Esophagus squamous epithelium (tissue), 4 donors: ENCODE results near the gene RPH3AL.

Source experiments
- CTCF ChIP-seq, 6 experiments: fragments of 450-650 bp in 4 of 6; fragments of 200-600 bp in 2 of 6; sonication (generic) in 2 of 6; IDR thresholded peaks; one replicate each; pipeline ENCODE4 v1.5.1; 2016 to 2019; ENCODE audit warnings: antibody characterized with exemption in 6 of 6, mild to moderate bottlenecking in 4 of 6, moderate library complexity in 4 of 6
- POLR2A ChIP-seq, 4 donors: fragments of 450-650 bp; IDR thresholded peaks; one replicate each; pipeline ENCODE4 v1.6.1; 2017; ENCODE audit warnings: antibody characterized with exemption in 4 of 4, mild to moderate bottlenecking in 4 of 4, moderate library complexity in 3 of 4

GRCh38 chr17:327296-327695, 25.3 kb downstream of the RPH3AL start:
- TF ChIP-seq CTCF (IDR thresholded peaks at IDR 0.05): no peak
- TF ChIP-seq POLR2A (IDR thresholded peaks at IDR 0.05): no peak
